Epithelial cell of umbilical artery (primary cell): ENCODE data around the gene DHDDS. TPM values are rescaled to one million over a fixed set of nuclear protein-coding genes. Genes with fewer than 3 reads are reported as not detected.

ENCODE experiments used
- total RNA-seq: library from RNA; depleted of rRNA; stranded (reverse); fragments of >200 nt; gene quantifications from 2 replicates; pipeline ENCODE4 v1.2.3, GENCODE V29; 2014

The DHDDS gene, protein sequence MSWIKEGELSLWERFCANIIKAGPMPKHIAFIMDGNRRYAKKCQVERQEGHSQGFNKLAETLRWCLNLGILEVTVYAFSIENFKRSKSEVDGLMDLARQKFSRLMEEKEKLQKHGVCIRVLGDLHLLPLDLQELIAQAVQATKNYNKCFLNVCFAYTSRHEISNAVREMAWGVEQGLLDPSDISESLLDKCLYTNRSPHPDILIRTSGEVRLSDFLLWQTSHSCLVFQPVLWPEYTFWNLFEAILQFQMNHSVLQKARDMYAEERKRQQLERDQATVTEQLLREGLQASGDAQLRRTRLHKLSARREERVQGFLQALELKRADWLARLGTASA
- total RNA-seq, result 46.4 and 63.1 TPM in 2 replicates

DNA sequence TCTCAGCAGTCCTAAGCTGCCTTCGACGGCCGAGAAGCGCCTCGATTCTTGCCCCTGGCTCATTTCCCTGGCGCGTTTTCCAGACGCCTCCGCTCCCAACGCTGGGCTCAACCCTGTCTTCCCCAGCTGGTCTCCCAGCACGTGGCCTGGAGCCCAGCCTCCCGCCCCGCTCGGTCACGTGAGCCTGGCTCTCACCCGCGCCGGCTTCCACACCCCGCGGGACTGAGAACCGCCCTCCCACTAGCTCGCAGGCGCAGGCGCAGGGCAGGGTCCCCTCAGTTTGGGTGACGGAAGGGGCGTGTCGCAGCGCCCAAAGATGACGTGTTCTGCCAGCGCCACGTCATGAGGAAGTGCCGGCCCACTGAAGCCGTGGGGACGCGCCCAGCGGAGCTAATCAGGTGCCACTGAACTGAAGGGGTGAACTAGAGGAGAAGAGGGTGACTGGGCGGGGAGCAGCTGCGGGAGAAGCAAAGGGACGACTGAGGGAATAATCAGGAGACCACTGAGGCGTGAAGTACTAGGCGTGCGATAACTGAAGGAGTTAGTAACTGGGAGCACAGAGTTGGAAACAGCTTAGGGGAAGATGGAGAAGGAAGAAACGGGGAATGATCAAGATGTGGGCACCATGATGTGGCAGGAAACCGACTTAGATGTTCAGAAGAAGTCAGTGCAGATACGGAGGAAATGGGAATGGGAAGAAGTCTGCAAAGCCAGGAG lies at the start of gene DHDDS:
TSS of gene DHDDS (plus strand) at position 343 of the 717 bp plus-strand sequence. CDS start 625 bp downstream, outside the sequence.

GRCh38 chr1:26410706-26411623 lies 21.2 kb upstream of the DHDDS start, which contains the start of gene LIN28A:
Gene LIN28A (plus strand): TSS chr1:26410817. CDS start chr1:26410892, 75 bp downstream.

GRCh38 chr1:26472320-26472900 lies 40.3 kb downstream of the DHDDS start, which contains the start of gene HMGN2:
Gene HMGN2 (plus strand): TSS chr1:26472440. CDS start chr1:26472613, 173 bp downstream.

Other genes starting within 250 kb of the DHDDS start
- gene CATSPER4, start 241.7 kb upstream of the DHDDS start, total RNA-seq, result not detected in 2 replicates
- 8.8 and 14.7 TPM in 2 replicates for gene CEP85, start 198.1 kb upstream of the DHDDS start, total RNA-seq
- gene SH3BGRL3, start 152.2 kb upstream of the DHDDS start, total RNA-seq, result 10.1 and 19.0 TPM in 2 replicates
- 3.2 and 3.3 TPM in 2 replicates for gene UBXN11, start 125.7 kb upstream of the DHDDS start, total RNA-seq
- gene CD52, start 114.4 kb upstream of the DHDDS start, total RNA-seq, result not detected in 2 replicates
- gene CRYBG2, start 78.2 kb upstream of the DHDDS start, total RNA-seq, result under 0.01 TPM in 1 of 2 replicates, not detected in the other
- not detected in 2 replicates for gene ZNF683, start 59.6 kb upstream of the DHDDS start, total RNA-seq
- not detected in 2 replicates for gene LIN28A, start 21.5 kb upstream of the DHDDS start, total RNA-seq
- gene HMGN2, start 40.1 kb downstream of the DHDDS start, total RNA-seq, result 183 and 319 TPM in 2 replicates
- gene RPS6KA1, start 97.4 kb downstream of the DHDDS start, total RNA-seq, result 11.4 and 28.9 TPM in 2 replicates